Upper lobe of left lung (tissue), 6 donors: ENCODE data around the gene KDM8. TPM values are rescaled to one million over a fixed set of nuclear protein-coding genes. Genes with fewer than 3 reads are reported as not detected.

Experiments used
- ATAC-seq, 2 donors: fragments of 200-7000 bp; cut with Tn5 transposase; one replicate each; pipeline ENCODE4 v1.9.1; 2022; ENCODE audit warnings: mild to moderate bottlenecking in 2 of 2, moderate library complexity in 2 of 2; ENCODE audit not compliant: low FRiP score in 2 of 2
- DNase-seq, 2 donors: peaks; one replicate each; pipeline ENCODE4 v3.0.0-alpha.2; 2019 to 2020
- H3K27ac ChIP-seq, 4 donors: fragments of 200-600 bp; sonication (generic); one replicate each; pipeline ENCODE4 v1.5.1; 2016 to 2019
- H3K27me3 ChIP-seq, 4 donors: fragments of 200-600 bp; sonication (generic); one replicate each; pipeline ENCODE4 v1.5.1; 2017 to 2019
- H3K36me3 ChIP-seq, 4 donors: fragments of 200-600 bp; sonication (generic); one replicate each; pipeline ENCODE4 v1.5.1; 2016 to 2019
- H3K4me1 ChIP-seq, 4 donors: fragments of 200-600 bp; sonication (generic); one replicate each; pipeline ENCODE4 v1.5.1; 2018 to 2019
- H3K4me3 ChIP-seq, 4 donors: fragments of 200-600 bp; sonication (generic); one replicate each; pipeline ENCODE4 v1.5.1; 2017 to 2019; ENCODE audit warnings: mild to moderate bottlenecking in 2 of 4, moderate library complexity in 1 of 4
- H3K9me3 ChIP-seq, 4 donors: fragments of 200-600 bp; sonication (generic); one replicate each; pipeline ENCODE4 v1.5.1; 2018 to 2019
- EP300 ChIP-seq, 4 donors: sonication (generic); formaldehyde crosslinking; IDR thresholded peaks; one replicate each; pipeline ENCODE4 v1.5.1; 2017; ENCODE audit warnings: antibody characterized with exemption in 4 of 4, control low read depth in 2 of 4
- POLR2A ChIP-seq, 4 donors: fragments of 450-650 bp; IDR thresholded peaks; one replicate each; pipeline ENCODE4 v1.5.1; 2016 to 2017; ENCODE audit warnings: antibody characterized with exemption in 4 of 4, mild to moderate bottlenecking in 2 of 4
- POLR2AphosphoS5 ChIP-seq, 2 donors: sonication (generic); formaldehyde crosslinking; IDR thresholded peaks; one replicate each; pipeline ENCODE4 v1.5.1; 2017; ENCODE audit warnings: antibody characterized with exemption in 2 of 2
- WGBS, 2 donors: methylation state at CpG; one replicate each; pipeline ENCODE4 v1.1.5; 2017 to 2018; 5-methylcytosine and 5-hydroxymethylcytosine counted together
- total RNA-seq, 6 donors: library from RNA; depleted of rRNA in 4 of 6; stranded (reverse); fragments of >200 nt in 4 of 6; gene quantifications; one replicate each; pipeline versions ENCODE4 v1.1.0 to v1.2.1, GENCODE V29; 2016 to 2021
- TF ChIP-seq, protein P1 (sequence below), 6 experiments: fragments of 450-650 bp in 4 of 6; fragments of 200-600 bp in 2 of 6; sonication (generic) in 2 of 6; IDR thresholded peaks; one replicate each; pipeline ENCODE4 v1.5.1; 2016 to 2019; ENCODE audit warnings: antibody characterized with exemption in 6 of 6
- donor health status: DM: no; HTN: no; CAD: no; lungs with moderate emphysema.
- donor health status: DM: no; HTN: yes; CAD: no; lungs with severe emphysema.

Gene KDM8
- total RNA-seq, 6 donors from 2014 or later, result 5.1 to 50.3 (median 6.2) TPM

DNA sequence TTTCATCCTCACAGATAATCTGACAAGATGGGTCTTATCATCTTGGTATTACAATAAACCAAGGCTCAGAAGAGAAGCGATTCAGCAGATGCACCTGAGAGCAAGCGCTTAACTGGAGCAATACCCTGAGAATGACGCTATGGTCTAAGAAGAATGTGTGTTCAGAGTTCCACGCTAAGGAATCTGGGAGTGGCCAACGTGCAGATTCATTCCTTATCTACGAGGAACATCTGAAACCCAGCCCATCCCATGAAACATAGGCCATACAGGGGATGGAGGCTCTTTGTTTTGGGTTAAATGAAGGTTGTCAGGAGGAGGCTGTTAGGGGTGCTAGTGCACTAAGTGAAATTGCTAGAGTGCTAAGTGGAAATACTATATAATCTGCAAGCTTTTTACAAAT, 28.5 kb upstream of the KDM8 start:
- Histone ChIP-seq H3K4me3 (no peak overlapping the region), H3K36me3 (no peaks in the 10 kb centered on the region), H3K9me3 (no peaks in the 10 kb centered on the region), H3K27ac (no peak overlapping the region), H3K27me3 (no peaks in the 10 kb centered on the region), H3K4me1 (peaks cover 0 to 8% (median 7%) of the 10 kb centered on the region in 4 donors)
- TF ChIP-seq EP300 (IDR thresholded peaks at IDR 0.05) (no peak), POLR2AphosphoS5 (IDR thresholded peaks at IDR 0.05) (no peak), POLR2A (IDR thresholded peaks at IDR 0.05) (no peak)
- TF ChIP-seq, protein P1, sequence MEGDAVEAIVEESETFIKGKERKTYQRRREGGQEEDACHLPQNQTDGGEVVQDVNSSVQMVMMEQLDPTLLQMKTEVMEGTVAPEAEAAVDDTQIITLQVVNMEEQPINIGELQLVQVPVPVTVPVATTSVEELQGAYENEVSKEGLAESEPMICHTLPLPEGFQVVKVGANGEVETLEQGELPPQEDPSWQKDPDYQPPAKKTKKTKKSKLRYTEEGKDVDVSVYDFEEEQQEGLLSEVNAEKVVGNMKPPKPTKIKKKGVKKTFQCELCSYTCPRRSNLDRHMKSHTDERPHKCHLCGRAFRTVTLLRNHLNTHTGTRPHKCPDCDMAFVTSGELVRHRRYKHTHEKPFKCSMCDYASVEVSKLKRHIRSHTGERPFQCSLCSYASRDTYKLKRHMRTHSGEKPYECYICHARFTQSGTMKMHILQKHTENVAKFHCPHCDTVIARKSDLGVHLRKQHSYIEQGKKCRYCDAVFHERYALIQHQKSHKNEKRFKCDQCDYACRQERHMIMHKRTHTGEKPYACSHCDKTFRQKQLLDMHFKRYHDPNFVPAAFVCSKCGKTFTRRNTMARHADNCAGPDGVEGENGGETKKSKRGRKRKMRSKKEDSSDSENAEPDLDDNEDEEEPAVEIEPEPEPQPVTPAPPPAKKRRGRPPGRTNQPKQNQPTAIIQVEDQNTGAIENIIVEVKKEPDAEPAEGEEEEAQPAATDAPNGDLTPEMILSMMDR (IDR thresholded peaks at IDR 0.05), result no peak
- DNase-seq (no peak), ATAC-seq (no peak)
- WGBS, 2 donors, result 45 to 49% methylated on average over 6 of the region's 6 CpGs

DNA sequence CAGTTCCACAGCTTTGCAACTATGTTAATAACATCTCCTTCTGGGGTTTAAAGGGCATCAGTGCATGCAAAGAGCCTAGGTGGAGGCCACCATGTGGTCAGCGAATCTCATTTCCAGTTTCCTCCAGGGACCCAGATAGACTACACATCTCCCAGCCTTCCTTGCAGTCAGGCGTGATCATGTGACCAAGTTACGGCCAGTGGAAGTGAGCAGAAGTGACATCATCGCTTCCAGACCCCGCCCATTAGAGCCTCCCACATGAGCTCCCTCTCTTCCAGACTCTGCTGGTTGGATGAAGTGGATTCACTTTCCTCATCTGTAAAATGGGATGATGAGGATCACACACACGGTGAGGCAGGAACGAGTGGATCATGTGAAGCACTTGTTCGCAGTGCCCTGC, 27.4 kb upstream of the KDM8 start:
- Histone ChIP-seq H3K9me3 (no peaks in the 10 kb centered on the region), H3K4me1 (peaks cover 0 to 10% (median 9%) of the 10 kb centered on the region in 4 donors), H3K27me3 (no peaks in the 10 kb centered on the region), H3K36me3 (no peaks in the 10 kb centered on the region), H3K4me3 (no peak overlapping the region), H3K27ac (no peak overlapping the region)
- TF ChIP-seq EP300 (IDR thresholded peaks at IDR 0.05) (no peak), POLR2AphosphoS5 (IDR thresholded peaks at IDR 0.05) (no peak), POLR2A (IDR thresholded peaks at IDR 0.05) (no peak)
- TF ChIP-seq, protein P1 (IDR thresholded peaks at IDR 0.05), result no peak
- no peak for ATAC-seq
- WGBS, 2 donors, result 91 to 94% methylated on average over 7 to 8 of the region's 8 CpGs
- no peak for DNase-seq

DNA sequence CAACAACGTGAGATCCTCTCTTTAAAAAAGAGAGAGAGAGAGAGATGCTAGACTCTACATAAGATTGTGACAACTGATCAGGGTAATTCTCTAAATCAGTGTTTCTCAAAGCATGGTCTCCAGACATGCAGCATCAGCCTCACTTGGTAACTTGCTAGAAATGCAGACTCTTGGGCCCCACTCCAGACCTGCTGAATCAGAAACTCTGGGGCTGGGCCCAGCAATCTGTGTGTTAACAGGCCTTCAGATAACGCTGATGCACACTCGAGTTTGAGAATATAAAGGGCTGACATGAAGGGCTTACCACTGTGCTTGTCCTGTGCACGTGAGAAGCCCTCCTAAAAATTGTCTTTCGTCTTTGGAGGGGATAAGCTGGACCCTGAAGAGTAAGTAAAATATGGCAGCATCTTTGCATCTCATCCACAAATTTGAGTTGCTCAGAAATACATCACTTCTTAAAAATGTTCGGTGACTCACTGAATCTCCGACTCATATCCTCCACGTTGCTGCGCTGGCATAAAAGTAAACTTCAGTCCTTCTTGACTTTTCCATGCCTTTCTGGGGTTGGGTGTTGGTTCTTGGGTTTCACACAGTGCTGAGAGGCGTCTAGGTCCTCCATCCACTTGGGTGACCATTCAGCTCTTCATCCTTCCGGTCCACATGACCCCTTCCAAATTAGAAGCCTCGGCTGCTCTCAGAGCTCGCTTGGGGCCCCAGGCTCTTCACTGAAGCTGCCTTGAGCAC, 26.1 kb upstream of the KDM8 start:
- ATAC-seq, result no peak
- Histone ChIP-seq H3K9me3 (no peaks in the 10 kb centered on the region), H3K4me1 (peaks cover 0 to 10% (median 9%) of the 10 kb centered on the region in 4 donors), H3K27me3 (no peaks in the 10 kb centered on the region), H3K36me3 (no peaks in the 10 kb centered on the region), H3K4me3 (no peak overlapping the region), H3K27ac (no peak overlapping the region)
- WGBS, 2 donors, result 88% methylated on average over 13 of the region's 13 CpGs
- TF ChIP-seq, protein P1 (IDR thresholded peaks at IDR 0.05), result no peak
- no peak for TF ChIP-seq EP300 (IDR thresholded peaks at IDR 0.05)
- no peak for TF ChIP-seq POLR2A (IDR thresholded peaks at IDR 0.05)
- no peak for DNase-seq

DNA sequence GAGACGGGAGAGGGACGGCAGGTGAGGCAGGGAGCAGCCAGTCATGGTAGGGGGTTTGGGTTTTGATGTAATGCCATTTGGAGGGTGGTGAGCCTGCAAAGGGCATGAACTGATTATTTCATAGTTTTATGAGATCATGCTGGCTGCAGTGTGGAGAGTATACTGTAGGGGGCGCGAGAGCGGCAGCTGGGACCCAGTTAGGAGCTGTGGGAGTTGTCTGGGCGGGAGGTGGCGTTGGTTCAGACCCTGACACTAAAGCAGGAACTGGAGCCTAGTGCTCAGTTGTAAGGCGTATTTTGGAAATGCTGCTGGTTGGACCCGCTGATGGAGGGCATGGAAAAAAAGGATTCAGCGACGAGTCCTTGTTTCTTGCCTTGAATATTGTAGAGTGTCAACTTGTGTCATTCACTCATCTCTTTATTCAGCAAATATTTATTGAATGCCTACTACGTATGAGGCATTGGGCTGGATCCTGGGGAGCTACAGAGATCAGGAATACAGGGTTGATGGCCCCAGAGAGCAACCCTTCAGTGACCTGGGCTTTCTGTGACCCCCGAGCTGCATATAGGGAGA, 23.7 kb upstream of the KDM8 start:
- peak; percentile 88 to 98 for ATAC-seq
- no peaks in the 10 kb centered on the region for H3K36me3 ChIP-seq

More for the DNA sequence above, 23.7 kb upstream of the KDM8 start:
- DNase-seq, result peak; percentile 28 to 88
- H3K4me3 ChIP-seq, result no peak overlapping the region
- H3K4me1 ChIP-seq, result peaks cover 0 to 10% (median 9%) of the 10 kb centered on the region in 4 donors
- H3K9me3 ChIP-seq, result no peaks in the 10 kb centered on the region
- no peak overlapping the region for H3K27ac ChIP-seq
- 19 to 20% methylated on average over 13 of the region's 13 CpGs for WGBS, 2 donors
- no peaks in the 10 kb centered on the region for H3K27me3 ChIP-seq
- TF ChIP-seq, protein P1 (IDR thresholded peaks at IDR 0.05), result peak; percentile 89 to 94 (median 93)
- TF ChIP-seq EP300 (IDR thresholded peaks at IDR 0.05), result no peak
